ENCODE measurements around the gene KMT2E.

KMT2E gene

GRCh38 chr7:105131890-105132289 lies 117.9 kb downstream of the KMT2E start:
- no peaks in the 10 kb centered on the region for H3K9me3 ChIP-seq (ENCODE audit: control insufficient read depth in 2 of 2, low read length in 2 of 2)
- H3K36me3 ChIP-seq (ENCODE audit: control insufficient read depth in 2 of 2, insufficient read depth in 2 of 2, low read length in 2 of 2), result peaks cover 20% of the 10 kb centered on the region in 2 donors
- no peak overlapping the region for H3K27ac ChIP-seq (ENCODE audit: low read length)
- no peaks in the 10 kb centered on the region for H3K27me3 ChIP-seq (ENCODE audit: control insufficient read depth in 1 of 2, insufficient read depth in 2 of 2, low read length in 2 of 2)
- no peak overlapping the region for H3K4me3 ChIP-seq (ENCODE audit: low read length in 2 of 2)
- H3K4me1 ChIP-seq (ENCODE audit: control insufficient read depth, insufficient read depth, low read length), result no peaks in the 10 kb centered on the region
- H3K9ac ChIP-seq (ENCODE audit: low read length in 2 of 2), result no peak overlapping the region

- Histone ChIP-seq H3K9ac (ENCODE audit: low read length in 2 of 2) (no peak overlapping the region), H3K9me3 (ENCODE audit: control insufficient read depth in 2 of 2, low read length in 2 of 2) (no peaks in the 10 kb centered on the region), H3K4me3 (ENCODE audit: low read length in 2 of 2) (no peak overlapping the region), H3K36me3 (ENCODE audit: control insufficient read depth in 2 of 2, insufficient read depth in 2 of 2, low read length in 2 of 2) (peaks cover 21 to 23% of the 10 kb centered on the region in 2 donors), H3K4me1 (ENCODE audit: control insufficient read depth, insufficient read depth, low read length) (no peaks in the 10 kb centered on the region), H3K27me3 (ENCODE audit: control insufficient read depth in 1 of 2, insufficient read depth in 2 of 2, low read length in 2 of 2) (no peaks in the 10 kb centered on the region), H3K27ac (ENCODE audit: low read length) (no peak overlapping the region)
These were observed 118.3 kb downstream of the KMT2E start for GRCh38 chr7:105132335-105132734.

- no peak overlapping the region for H3K27ac ChIP-seq (ENCODE audit: low read length)
- no peaks in the 10 kb centered on the region for H3K9me3 ChIP-seq (ENCODE audit: control insufficient read depth in 2 of 2, low read length in 2 of 2)
- no peaks in the 10 kb centered on the region for H3K4me1 ChIP-seq (ENCODE audit: control insufficient read depth, insufficient read depth, low read length)
These were observed 118.8 kb downstream of the KMT2E start for GRCh38 chr7:105132835-105133234.

GRCh38 chr7:105133358-105133757 lies 119.4 kb downstream of the KMT2E start:
- H3K4me3 ChIP-seq (ENCODE audit: low read length in 2 of 2), result no peak overlapping the region
- H3K27ac ChIP-seq (ENCODE audit: low read length), result no peak overlapping the region
- H3K4me1 ChIP-seq (ENCODE audit: control insufficient read depth, insufficient read depth, low read length), result no peaks in the 10 kb centered on the region

More at GRCh38 chr7:105132835-105133234, 118.8 kb downstream of the KMT2E start:
- no peak overlapping the region for H3K4me3 ChIP-seq (ENCODE audit: low read length in 2 of 2)
- peaks cover 22% of the 10 kb centered on the region in 2 donors for H3K36me3 ChIP-seq (ENCODE audit: control insufficient read depth in 2 of 2, insufficient read depth in 2 of 2, low read length in 2 of 2)
- no peaks in the 10 kb centered on the region for H3K27me3 ChIP-seq (ENCODE audit: control insufficient read depth in 1 of 2, insufficient read depth in 2 of 2, low read length in 2 of 2)
- H3K9ac ChIP-seq (ENCODE audit: low read length in 2 of 2), result no peak overlapping the region

GRCh38 chr7:105133986-105134655 lies 120.1 kb downstream of the KMT2E start:
- Histone ChIP-seq H3K4me3 (ENCODE audit: low read length in 2 of 2) (no peak overlapping the region), H3K4me1 (ENCODE audit: control insufficient read depth, insufficient read depth, low read length) (no peaks in the 10 kb centered on the region), H3K36me3 (ENCODE audit: control insufficient read depth in 2 of 2, insufficient read depth in 2 of 2, low read length in 2 of 2) (peaks cover 23 to 28% of the 10 kb centered on the region in 2 donors), H3K9ac (ENCODE audit: low read length in 2 of 2) (no peak overlapping the region), H3K27me3 (ENCODE audit: control insufficient read depth in 1 of 2, insufficient read depth in 2 of 2, low read length in 2 of 2) (no peaks in the 10 kb centered on the region), H3K27ac (ENCODE audit: low read length) (no peak overlapping the region), H3K9me3 (ENCODE audit: control insufficient read depth in 2 of 2, low read length in 2 of 2) (no peaks in the 10 kb centered on the region)

More at GRCh38 chr7:105133358-105133757, 119.4 kb downstream of the KMT2E start:
- Histone ChIP-seq H3K9ac (ENCODE audit: low read length in 2 of 2) (no peak overlapping the region), H3K27me3 (ENCODE audit: control insufficient read depth in 1 of 2, insufficient read depth in 2 of 2, low read length in 2 of 2) (no peaks in the 10 kb centered on the region), H3K9me3 (ENCODE audit: control insufficient read depth in 2 of 2, low read length in 2 of 2) (no peaks in the 10 kb centered on the region), H3K36me3 (ENCODE audit: control insufficient read depth in 2 of 2, insufficient read depth in 2 of 2, low read length in 2 of 2) (peaks cover 19 to 25% of the 10 kb centered on the region in 2 donors)

- no peaks in the 10 kb centered on the region for H3K27me3 ChIP-seq (ENCODE audit: control insufficient read depth in 1 of 2, insufficient read depth in 2 of 2, low read length in 2 of 2)
- peaks cover 23 to 31% of the 10 kb centered on the region in 2 donors for H3K36me3 ChIP-seq (ENCODE audit: control insufficient read depth in 2 of 2, insufficient read depth in 2 of 2, low read length in 2 of 2)
- H3K27ac ChIP-seq (ENCODE audit: low read length), result no peak overlapping the region
- H3K9me3 ChIP-seq (ENCODE audit: control insufficient read depth in 2 of 2, low read length in 2 of 2), result no peaks in the 10 kb centered on the region
- no peak overlapping the region for H3K9ac ChIP-seq (ENCODE audit: low read length in 2 of 2)
- no peak overlapping the region for H3K4me3 ChIP-seq (ENCODE audit: low read length in 2 of 2)
- peaks cover 2% of the 10 kb centered on the region for H3K4me1 ChIP-seq (ENCODE audit: control insufficient read depth, insufficient read depth, low read length)
These were observed 122.2 kb downstream of the KMT2E start for GRCh38 chr7:105136221-105136620.

GRCh38 chr7:105137898-105138297 lies 123.9 kb downstream of the KMT2E start:
- Histone ChIP-seq H3K9ac (ENCODE audit: low read length in 2 of 2) (no peak overlapping the region), H3K9me3 (ENCODE audit: control insufficient read depth in 2 of 2, low read length in 2 of 2) (no peaks in the 10 kb centered on the region), H3K27ac (ENCODE audit: low read length) (no peak overlapping the region), H3K36me3 (ENCODE audit: control insufficient read depth in 2 of 2, insufficient read depth in 2 of 2, low read length in 2 of 2) (peaks cover 16 to 25% of the 10 kb centered on the region in 2 donors), H3K4me1 (ENCODE audit: control insufficient read depth, insufficient read depth, low read length) (peaks cover 2% of the 10 kb centered on the region), H3K4me3 (ENCODE audit: low read length in 2 of 2) (no peak overlapping the region), H3K27me3 (ENCODE audit: control insufficient read depth in 1 of 2, insufficient read depth in 2 of 2, low read length in 2 of 2) (no peaks in the 10 kb centered on the region)

- H3K4me3 ChIP-seq (ENCODE audit: low read length in 2 of 2), result no peak overlapping the region
- H3K9me3 ChIP-seq (ENCODE audit: control insufficient read depth in 2 of 2, low read length in 2 of 2), result no peaks in the 10 kb centered on the region
- H3K9ac ChIP-seq (ENCODE audit: low read length in 2 of 2), result no peak overlapping the region
- H3K27ac ChIP-seq (ENCODE audit: low read length), result no peak overlapping the region
- H3K4me1 ChIP-seq (ENCODE audit: control insufficient read depth, insufficient read depth, low read length), result peaks cover 2% of the 10 kb centered on the region
- H3K36me3 ChIP-seq (ENCODE audit: control insufficient read depth in 2 of 2, insufficient read depth in 2 of 2, low read length in 2 of 2), result peaks cover 20 to 21% of the 10 kb centered on the region in 2 donors
- H3K27me3 ChIP-seq (ENCODE audit: control insufficient read depth in 1 of 2, insufficient read depth in 2 of 2, low read length in 2 of 2), result no peaks in the 10 kb centered on the region
These were observed 125.4 kb downstream of the KMT2E start for GRCh38 chr7:105139381-105139780.

- Histone ChIP-seq H3K9ac (ENCODE audit: low read length in 2 of 2) (no peak overlapping the region), H3K4me3 (ENCODE audit: low read length in 2 of 2) (no peak overlapping the region), H3K4me1 (ENCODE audit: control insufficient read depth, insufficient read depth, low read length) (peaks cover 2% of the 10 kb centered on the region)
These were observed 127.1 kb downstream of the KMT2E start for GRCh38 chr7:105141068-105141467.

GRCh38 chr7:105149827-105150226 lies 135.8 kb downstream of the KMT2E start:
- no peaks in the 10 kb centered on the region for H3K9me3 ChIP-seq (ENCODE audit: control insufficient read depth in 2 of 2, low read length in 2 of 2)
- no peaks in the 10 kb centered on the region for H3K27me3 ChIP-seq (ENCODE audit: control insufficient read depth in 1 of 2, insufficient read depth in 2 of 2, low read length in 2 of 2)
- no peak overlapping the region for H3K27ac ChIP-seq (ENCODE audit: low read length)
- H3K36me3 ChIP-seq (ENCODE audit: control insufficient read depth in 2 of 2, insufficient read depth in 2 of 2, low read length in 2 of 2), result peaks cover 0 to 3% of the 10 kb centered on the region in 2 donors
- no peak overlapping the region for H3K9ac ChIP-seq (ENCODE audit: low read length in 2 of 2)
- no peaks in the 10 kb centered on the region for H3K4me1 ChIP-seq (ENCODE audit: control insufficient read depth, insufficient read depth, low read length)
- no peak overlapping the region for H3K4me3 ChIP-seq (ENCODE audit: low read length in 2 of 2)

More at GRCh38 chr7:105141068-105141467, 127.1 kb downstream of the KMT2E start:
- H3K9me3 ChIP-seq (ENCODE audit: control insufficient read depth in 2 of 2, low read length in 2 of 2), result no peaks in the 10 kb centered on the region
- no peaks in the 10 kb centered on the region for H3K27me3 ChIP-seq (ENCODE audit: control insufficient read depth in 1 of 2, insufficient read depth in 2 of 2, low read length in 2 of 2)
- H3K36me3 ChIP-seq (ENCODE audit: control insufficient read depth in 2 of 2, insufficient read depth in 2 of 2, low read length in 2 of 2), result peaks cover 20 to 23% of the 10 kb centered on the region in 2 donors
- H3K27ac ChIP-seq (ENCODE audit: low read length), result no peak overlapping the region

- Histone ChIP-seq H3K27ac (ENCODE audit: low read length) (no peak overlapping the region), H3K36me3 (ENCODE audit: control insufficient read depth in 2 of 2, insufficient read depth in 2 of 2, low read length in 2 of 2) (no peaks in the 10 kb centered on the region), H3K4me1 (ENCODE audit: control insufficient read depth, insufficient read depth, low read length) (no peaks in the 10 kb centered on the region), H3K4me3 (ENCODE audit: low read length in 2 of 2) (no peak overlapping the region), H3K9ac (ENCODE audit: low read length in 2 of 2) (no peak overlapping the region), H3K27me3 (ENCODE audit: control insufficient read depth in 1 of 2, insufficient read depth in 2 of 2, low read length in 2 of 2) (no peaks in the 10 kb centered on the region), H3K9me3 (ENCODE audit: control insufficient read depth in 2 of 2, low read length in 2 of 2) (no peaks in the 10 kb centered on the region)
These were observed 137.1 kb downstream of the KMT2E start for GRCh38 chr7:105151152-105151551.

Data from stomach smooth muscle (tissue), 2 donors.